GM12878 (cell line): ENCODE results near the gene INPP4B. TPM values are rescaled to one million over a fixed set of nuclear protein-coding genes. Genes with fewer than 3 reads are reported as not detected.
A peak's percentile ranks its signal among the peaks of the same experiment; 100 is the strongest.

Experiments used
- CREB1 ChIP-seq: IDR thresholded peaks from 2 replicates; pipeline ENCODE4 v1.6.1; 2012; ENCODE audit warnings: low read depth, mild to moderate bottlenecking, inconsistent platforms
- E2F8 ChIP-seq: fragments of 450-650 bp; IDR thresholded peaks from 2 replicates; pipeline ENCODE4 v1.6.1; 2018; ENCODE audit warnings: mild to moderate bottlenecking, low read depth, moderate library complexity; ENCODE audit not compliant: partially characterized antibody
- FOS ChIP-seq: IDR thresholded peaks from 3 replicates; pipeline ENCODE4 v1.6.1; 2011; ENCODE audit warnings: borderline replicate concordance; ENCODE audit not compliant: insufficient read length; ENCODE audit errors: extremely low read depth
- FOXM1 ChIP-seq: IDR thresholded peaks from 2 replicates; pipeline ENCODE4 v1.6.1; 2012; ENCODE audit warnings: low read depth, mild to moderate bottlenecking, inconsistent platforms, low read length, moderate library complexity
- IKZF1 ChIP-seq: fragments of 450-650 bp; conservative IDR thresholded peaks from 2 replicates; pipeline ENCODE4 v1.6.1; 2017; ENCODE audit warnings: antibody characterized with exemption, mild to moderate bottlenecking
- IKZF2 ChIP-seq, 2 experiments: fragments of 450-650 bp; IDR thresholded peaks; 2 replicates each; pipeline ENCODE4 v1.6.1; 2017; ENCODE audit warnings: mild to moderate bottlenecking in 2 of 2, moderate library complexity in 2 of 2
- IRF5 ChIP-seq: fragments of 450-650 bp; IDR thresholded peaks from 2 replicates; pipeline ENCODE4 v1.6.1; 2017; ENCODE audit warnings: borderline replicate concordance
- KAT2A ChIP-seq: conservative IDR thresholded peaks from 2 replicates; pipeline ENCODE4 v1.6.1; 2011; ENCODE audit warnings: low read depth, low read length; ENCODE audit not compliant: control insufficient read depth
- MAX ChIP-seq: IDR thresholded peaks from 2 replicates; pipeline ENCODE4 v1.6.1; 2012; ENCODE audit warnings: low read depth, low read length, improper control_type of control experiment
- MEF2A ChIP-seq: IDR thresholded peaks from 2 replicates; pipeline ENCODE4 v1.6.1; 2011; ENCODE audit warnings: low read depth, mild to moderate bottlenecking, low read length, moderate library complexity; ENCODE audit not compliant: insufficient read depth
- MLLT1 ChIP-seq: fragments of 450-650 bp; IDR thresholded peaks from 2 replicates; pipeline ENCODE4 v1.6.1; 2016; ENCODE audit warnings: mild to moderate bottlenecking
- MTA2 ChIP-seq: fragments of 450-650 bp; IDR thresholded peaks from 2 replicates; pipeline ENCODE4 v1.6.1; 2016; ENCODE audit warnings: low read depth, mild to moderate bottlenecking, moderate library complexity
- NFXL1 ChIP-seq: fragments of 450-650 bp; IDR thresholded peaks from 2 replicates; pipeline ENCODE4 v1.6.1; 2017; ENCODE audit warnings: antibody characterized with exemption, mild to moderate bottlenecking, borderline replicate concordance
- POLR2AphosphoS2 ChIP-seq: IDR thresholded peaks from 2 replicates; pipeline ENCODE4 v1.6.1; 2011; ENCODE audit warnings: low read depth, mild to moderate bottlenecking, low read length, improper control_type of control experiment, moderate library complexity
- SP1 ChIP-seq: IDR thresholded peaks from one replicate; pipeline ENCODE4 v1.6.1; 2011; ENCODE audit warnings: low read depth, low read length
- USF1 ChIP-seq: IDR thresholded peaks from 2 replicates; pipeline ENCODE4 v1.6.1; 2011; ENCODE audit warnings: borderline replicate concordance, low read depth, mild to moderate bottlenecking, moderate library complexity, mixed read lengths, low read length; ENCODE audit not compliant: insufficient read depth; ENCODE audit errors: extremely low read length
- polyA plus RNA-seq, 11 experiments: library from polyadenylated mRNA; depleted of rRNA in 4 of 11; unstranded in 6 of 11; stranded (reverse) in 5 of 11; fragments of >200 nt; fragmentation: Nextera tagmentation in 4 of 11; fragmentation: Illumina TruSeq in 1 of 11; extraction: Ambion mirVana in 4 of 11; extraction: Trizol in 1 of 11; gene quantifications; 1 replicate in 1 of 11; 2 replicates in 10 of 11; pipeline versions ENCODE4 v1.2.1 to v1.2.3, GENCODE V29; 2011 to 2016; ENCODE audit warnings: inconsistent platforms in 2 of 11, missing spikeins in 2 of 11, low read depth in 1 of 11
- total RNA-seq, 4 experiments: library from RNA; depleted of rRNA in 3 of 4; stranded (reverse); fragments of >200 nt in 3 of 4; fragmentation: Illumina TruSeq in 1 of 4; extraction: Trizol in 1 of 4; gene quantifications; 2 replicates each; pipeline versions ENCODE4 v1.2.1 to v1.2.3, GENCODE V29; 2013 to 2021

INPP4B gene
- total and polyA plus RNA-seq, 10 of the 15 experiments (the other 5 are each of a cell fraction or from before 2014, with no cell fraction given) = 0.53 to 11.2 (median 0.95) TPM

GRCh38 chr4:142567620-142568451 is 278.3 kb downstream of the INPP4B start (continued):
- peak; percentile 8 for TF ChIP-seq E2F8
- TF ChIP-seq IRF5 = no peak
- no peak for TF ChIP-seq CREB1
- TF ChIP-seq IKZF1 = 0 out of 2 replicates have a peak, but pooled peaks have one; percentile 19
- TF ChIP-seq MTA2 = peak; percentile 31; the same call in 1 of the 2 replicates
- no peak for TF ChIP-seq SP1
- no peak for TF ChIP-seq MEF2A
- peak; percentile 67; the same call in 1 of the 2 replicates for TF ChIP-seq MLLT1
- peak; percentile 30 to 46; a peak in 2 of 4 replicates for TF ChIP-seq IKZF2 (IDR thresholded peaks at IDR 0.05)
- no peak for TF ChIP-seq FOS
- TF ChIP-seq USF1 = no peak
- no peak for TF ChIP-seq KAT2A
- TF ChIP-seq POLR2AphosphoS2 = no peak
- TF ChIP-seq NFXL1 = no peak
- no peak for TF ChIP-seq MAX
- TF ChIP-seq FOXM1 = no peak
